ENCODE measurements around the gene CASS4.
A peak's percentile ranks its signal among the peaks of the same experiment; 100 is the strongest.

CASS4 gene

DNA sequence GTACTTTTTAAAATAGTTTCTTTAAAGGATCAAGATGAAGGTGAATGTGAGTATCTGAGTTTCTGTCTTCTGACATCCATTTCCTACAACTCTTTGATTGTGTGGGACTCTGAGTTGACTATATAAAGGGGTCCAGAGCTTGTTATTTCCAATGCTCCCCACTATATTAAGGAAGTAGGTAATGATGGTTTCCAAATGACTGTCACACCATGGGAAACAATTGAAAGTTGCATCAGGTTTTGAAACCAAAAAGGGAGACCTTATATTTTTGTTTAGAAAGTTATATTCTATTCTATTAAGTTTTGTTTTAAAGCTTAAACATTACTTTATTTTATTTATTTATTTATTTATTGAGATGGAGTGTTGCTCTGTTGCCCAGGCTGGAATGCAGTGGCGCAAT, 11.2 kb downstream of the CASS4 start:
- no peak for DNase-seq (ENCODE audit: low read depth)

DNA sequence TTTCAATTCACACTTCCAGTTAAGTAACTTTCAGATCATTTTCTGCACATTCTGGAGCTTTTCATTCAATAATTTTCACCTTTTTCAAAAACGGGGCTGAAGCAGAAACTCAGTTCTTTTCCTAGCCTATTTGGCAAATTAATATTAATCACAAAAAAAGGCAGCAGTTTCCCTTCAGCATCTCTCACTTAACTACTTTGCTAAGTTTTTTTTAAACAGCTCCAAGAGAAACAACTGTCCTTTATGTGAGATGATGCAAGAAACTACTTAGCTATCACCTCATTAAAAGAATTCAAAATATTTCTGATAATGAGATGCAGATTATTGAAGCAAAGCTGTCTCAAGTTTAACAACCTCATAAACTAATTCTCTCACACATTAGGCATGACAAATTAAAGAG, 11.8 kb downstream of the CASS4 start:
- no peak for DNase-seq (ENCODE audit: low read depth)

DNA sequence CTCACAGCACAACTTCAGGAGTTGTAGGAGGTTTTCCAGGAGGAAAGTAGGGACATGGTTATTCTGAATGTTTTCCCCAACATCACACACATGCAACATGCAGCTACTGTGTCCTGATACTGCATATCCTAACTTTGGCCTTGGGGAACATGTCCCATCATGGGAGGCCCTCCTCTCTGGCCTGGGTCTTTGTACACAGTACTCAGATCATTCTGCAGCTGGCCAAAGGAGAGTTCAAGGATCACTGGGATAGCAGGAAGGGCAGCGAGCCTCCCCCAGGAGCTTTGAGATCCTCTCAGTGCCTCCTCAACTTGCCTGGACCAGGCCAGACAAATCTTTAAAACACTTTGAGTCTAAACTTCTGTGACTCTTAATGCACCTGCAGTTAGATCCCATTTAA, 12.9 kb downstream of the CASS4 start:
- DNase-seq (ENCODE audit: low read depth), result no peak

DNA sequence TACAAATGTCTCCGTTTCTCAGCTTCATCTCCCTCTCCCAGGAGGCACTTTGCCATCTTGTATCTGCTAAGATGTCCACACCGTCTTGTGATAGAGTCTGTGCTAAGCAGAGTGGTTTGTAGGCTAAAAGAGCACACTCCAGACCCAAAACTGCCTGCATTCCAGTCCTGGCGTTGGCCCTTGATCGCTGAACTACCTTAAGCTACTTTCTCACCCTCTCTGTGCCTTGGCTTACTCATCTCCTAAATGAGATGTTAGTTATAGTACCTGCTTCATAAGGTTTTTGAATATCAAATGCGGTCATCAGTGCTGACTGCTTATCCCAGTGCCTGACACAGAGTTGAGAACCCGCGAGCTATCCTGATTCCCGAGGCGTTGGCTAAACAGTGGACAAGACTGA, 14.0 kb downstream of the CASS4 start:
- no peak for DNase-seq (ENCODE audit: low read depth)

DNA sequence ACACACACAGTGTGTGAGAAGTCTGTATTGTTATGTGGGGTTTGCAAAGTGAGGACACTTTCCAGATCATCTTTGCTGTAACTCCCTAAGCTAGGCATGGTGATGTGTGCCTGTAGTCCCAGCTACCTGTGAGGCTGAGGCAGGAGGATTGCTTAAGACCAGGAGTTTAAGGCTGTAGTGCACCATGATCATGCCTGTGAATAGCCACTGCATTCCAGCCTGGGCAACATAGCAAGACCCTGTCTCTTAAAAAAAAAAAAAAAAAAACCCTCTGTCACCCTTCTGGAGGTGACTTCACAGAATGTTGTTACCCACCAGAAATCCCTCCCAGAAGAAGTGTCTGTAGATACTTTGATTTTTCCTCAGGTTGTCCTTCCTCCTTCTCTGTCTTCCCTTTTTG, 14.9 kb downstream of the CASS4 start:
- DNase-seq (ENCODE audit: low read depth), result no peak

DNA sequence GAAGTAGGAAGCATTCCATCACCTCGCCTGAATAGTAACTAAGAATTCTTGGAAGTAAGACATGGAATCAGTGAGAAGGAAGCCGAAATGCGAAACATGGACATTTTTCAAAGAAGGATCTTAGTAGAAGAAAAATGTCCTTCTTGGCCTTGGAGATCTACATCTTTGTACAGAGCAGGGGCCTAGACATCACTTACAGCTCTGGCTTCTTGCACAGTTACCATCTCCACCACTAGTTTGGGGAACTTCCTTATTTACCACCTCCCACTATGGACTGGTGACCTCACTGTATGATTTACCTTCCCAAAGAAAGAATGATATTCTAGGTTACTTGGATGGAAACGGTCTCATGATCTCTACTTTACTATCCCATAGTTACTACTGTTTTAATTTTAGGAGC, 15.7 kb downstream of the CASS4 start:
- no peak for DNase-seq (ENCODE audit: low read depth)

DNA sequence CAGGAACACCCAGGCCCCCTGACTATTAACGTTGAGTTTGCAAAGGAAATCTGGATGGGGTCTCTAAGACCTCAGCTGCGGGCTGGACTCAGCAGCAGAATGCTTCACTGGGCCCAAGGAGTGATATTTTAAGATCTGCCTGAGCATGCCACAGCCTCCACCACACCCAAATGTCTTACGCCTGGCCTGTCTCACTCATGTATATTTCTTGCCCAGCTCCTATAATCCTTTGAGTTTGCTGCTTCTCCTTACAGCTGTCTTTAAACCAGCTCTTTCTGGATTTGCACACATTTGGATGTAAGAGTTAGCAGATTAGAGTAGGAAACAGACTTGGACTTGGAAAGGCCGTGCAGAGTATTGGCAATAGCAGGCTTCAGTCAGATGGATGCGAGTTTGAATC, 16.4 kb downstream of the CASS4 start:
- no peak for DNase-seq (ENCODE audit: low read depth)

DNA sequence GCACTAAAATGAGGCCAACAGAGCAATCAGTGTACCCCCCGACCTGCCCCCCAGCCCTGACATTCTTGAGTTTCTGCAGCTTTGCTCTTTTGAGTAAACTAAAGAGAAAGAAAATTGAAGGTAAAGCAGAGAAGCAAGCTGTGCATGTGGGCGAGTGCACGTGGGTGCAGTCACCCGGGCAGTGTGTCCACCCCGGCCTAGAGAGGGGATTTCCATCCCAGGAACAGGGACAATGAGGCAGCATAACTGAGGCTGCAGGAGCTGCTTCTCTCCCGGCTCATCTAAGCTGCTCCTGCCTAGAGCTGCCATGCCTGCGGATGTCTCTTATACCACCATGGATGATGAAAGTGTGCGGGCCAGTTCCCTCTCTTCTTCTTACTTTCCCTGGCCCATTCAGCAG, 16.8 kb downstream of the CASS4 start:
- no peak for DNase-seq (ENCODE audit: low read depth)

DNA sequence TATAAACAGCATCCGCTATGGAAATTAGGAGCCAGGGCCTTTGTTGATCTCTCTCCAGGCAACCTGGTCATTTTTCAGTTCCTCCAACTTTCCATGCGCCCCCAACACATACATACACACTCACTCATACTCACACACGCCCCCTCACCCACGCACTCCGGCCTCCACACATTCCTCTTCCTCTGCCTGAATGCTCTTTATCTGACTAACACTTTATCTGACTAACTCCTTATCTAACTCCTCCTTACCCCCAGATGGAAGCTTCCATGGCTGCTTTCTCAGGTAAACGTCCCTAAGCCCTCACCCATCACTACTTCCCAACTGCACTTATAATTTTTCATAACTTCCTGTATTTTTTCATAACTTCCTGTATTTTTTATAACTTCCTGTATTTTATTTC, 17.4 kb downstream of the CASS4 start:
- DNase-seq (ENCODE audit: low read depth), result peak; percentile 82

DNA sequence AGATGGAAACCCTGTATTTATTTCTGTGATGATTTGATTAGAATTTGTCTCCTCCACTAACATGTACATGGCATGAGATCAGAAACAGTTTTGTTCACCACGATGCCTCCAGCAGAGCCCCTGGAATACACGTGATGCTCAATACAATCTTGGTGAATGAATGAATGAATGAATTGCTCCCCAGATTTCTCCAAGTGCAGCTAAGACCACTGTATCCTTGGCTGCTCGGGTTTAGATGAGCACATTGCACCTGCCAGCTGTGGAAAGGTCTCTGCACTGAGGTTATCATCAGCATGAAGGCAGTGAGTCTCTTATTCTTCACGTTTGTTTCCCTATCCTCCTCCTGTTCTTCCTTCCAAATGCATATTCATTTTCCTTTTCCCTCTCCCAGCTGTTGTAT, 17.9 kb downstream of the CASS4 start:
- DNase-seq (ENCODE audit: low read depth), result no peak

DNA sequence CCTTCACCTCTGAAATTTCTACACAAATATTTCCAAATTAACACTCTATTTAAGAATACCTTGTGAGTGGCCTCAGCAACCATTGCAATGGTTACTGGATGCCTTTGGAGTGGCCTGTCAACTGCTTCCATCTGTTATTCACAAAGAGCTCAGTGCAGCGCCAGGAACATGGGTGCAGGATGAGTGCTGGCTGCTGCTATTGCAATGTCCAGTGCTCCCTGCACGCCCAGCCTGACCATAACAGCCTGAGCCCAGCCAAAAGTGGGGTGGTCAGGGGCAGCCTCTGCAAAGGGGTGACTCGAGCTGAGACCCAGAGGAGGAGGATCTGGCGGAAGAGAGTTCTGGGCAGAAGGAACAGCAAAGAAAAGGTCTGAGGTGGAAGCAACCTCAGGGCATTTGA, 18.4 kb downstream of the CASS4 start:
- no peak for DNase-seq (ENCODE audit: low read depth)

DNA sequence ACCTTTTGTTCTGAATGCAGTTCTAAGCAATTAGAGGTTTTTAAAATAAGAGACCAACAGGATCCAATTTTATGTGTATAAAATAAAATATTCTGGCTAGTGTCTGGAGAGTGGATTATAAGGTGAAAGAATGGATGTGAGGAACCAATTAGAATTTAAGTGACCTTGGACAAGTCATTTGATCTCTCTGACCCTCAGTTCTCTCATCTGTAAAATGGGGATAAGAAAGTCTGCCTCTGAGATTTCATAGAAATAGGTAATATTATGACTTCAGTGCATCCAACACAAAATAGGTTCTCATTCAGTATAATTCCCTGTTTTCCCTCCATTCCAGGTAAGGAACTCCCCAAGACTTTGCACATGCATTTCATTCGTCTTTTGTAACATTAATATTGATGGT, 18.9 kb downstream of the CASS4 start:
- DNase-seq (ENCODE audit: low read depth), result no peak

DNA sequence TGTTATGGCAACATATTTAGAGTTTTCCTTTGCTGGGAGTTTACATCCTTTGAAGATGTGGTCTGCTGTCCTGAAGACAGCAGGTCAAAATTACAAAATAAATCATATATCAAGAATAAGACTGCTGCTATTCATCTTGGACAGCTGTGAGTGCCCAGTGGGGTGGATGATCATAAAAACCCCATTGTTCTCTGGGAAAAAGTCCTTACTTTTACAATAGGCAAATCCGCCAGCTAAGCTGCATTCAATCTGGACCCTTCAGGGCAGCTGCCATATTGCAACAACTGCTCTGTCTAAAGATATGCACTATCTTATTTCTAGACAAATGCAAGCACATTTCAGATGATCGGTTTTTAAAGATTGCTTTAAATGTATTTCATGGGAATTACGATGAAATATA, 19.4 kb downstream of the CASS4 start:
- no peak for DNase-seq (ENCODE audit: low read depth)

DNA sequence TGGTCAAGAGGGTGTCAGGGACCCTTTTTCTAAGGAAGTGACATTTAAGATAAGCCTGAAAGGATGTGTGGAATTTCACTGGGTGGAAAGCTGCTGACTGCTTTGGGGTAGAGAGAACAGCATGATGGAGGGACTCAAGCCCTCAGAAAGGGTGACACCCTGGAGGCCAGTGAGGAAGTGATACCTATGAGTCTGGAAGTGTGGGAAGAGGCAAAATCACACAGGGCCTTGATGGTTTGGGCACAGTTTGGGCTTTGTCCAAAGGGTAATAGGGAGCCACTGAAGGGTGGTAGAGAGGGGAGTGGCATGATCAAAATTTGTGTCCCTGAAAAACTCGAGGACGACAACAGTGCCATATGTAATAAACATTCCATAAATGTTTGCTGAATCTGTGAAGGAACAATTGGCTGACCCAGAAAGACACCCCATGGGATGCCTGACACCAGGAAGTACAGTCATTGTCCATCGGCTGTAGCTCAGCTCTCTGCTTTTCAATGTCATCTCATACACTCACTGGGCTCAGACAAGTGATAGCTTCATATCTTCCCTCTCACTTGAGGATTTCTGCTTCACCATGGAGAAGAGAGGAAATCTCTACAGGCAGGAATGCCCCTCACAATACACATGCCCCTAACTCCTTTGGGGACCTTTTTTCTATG, 21.3 kb downstream of the CASS4 start:
- peak; percentile 1 for DNase-seq (ENCODE audit: low read depth)

DNA sequence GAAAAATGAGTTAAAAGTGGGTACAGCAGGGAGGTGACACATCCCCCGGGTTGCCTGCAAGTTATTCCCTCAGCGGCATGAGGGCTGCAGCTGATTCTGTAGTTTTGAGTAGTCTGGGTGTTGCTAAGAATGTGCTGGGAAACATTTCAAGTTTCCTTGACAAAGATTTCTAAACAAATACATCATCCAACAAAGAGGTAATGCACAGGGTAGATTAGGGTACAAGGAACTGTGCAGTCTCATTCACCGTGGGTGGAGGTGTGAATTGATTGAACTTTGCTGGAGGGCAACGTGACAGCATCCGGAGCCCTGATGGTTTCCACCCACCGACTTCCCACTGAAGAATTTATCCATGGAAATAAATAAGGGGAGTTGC, 21.8 kb downstream of the CASS4 start:
- peak; percentile 67 for DNase-seq (ENCODE audit: low read depth)

DNA sequence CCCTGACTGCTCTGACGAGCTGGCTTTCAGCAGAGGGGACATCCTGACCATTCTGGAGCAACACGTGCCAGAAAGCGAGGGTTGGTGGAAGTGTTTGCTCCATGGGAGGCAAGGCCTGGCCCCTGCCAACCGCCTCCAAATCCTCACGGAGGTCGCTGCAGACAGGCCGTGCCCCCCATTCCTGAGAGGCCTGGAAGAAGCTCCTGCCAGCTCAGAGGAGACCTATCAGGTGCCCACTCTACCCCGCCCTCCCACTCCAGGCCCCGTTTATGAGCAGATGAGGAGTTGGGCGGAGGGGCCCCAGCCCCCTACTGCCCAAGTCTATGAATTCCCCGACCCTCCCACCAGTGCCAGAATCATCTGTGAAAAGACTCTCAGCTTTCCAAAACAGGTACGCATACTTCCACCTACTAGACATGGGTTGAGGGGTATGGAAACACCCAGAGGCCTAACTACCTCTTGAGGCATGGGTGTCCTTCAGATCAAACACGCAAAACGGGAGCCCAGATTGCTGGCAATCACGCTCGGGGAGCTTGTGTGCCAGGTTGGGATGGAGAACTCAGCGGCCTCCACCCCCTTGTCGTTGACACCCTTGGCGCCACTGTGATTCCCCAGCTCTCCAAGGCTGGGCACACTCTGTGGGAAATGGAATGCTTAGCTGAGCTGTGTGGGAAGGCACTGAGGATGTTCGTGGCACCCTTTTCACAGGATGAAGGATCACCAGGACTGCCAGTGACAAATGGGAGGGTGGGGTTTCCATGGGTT, 25.3 kb downstream of the CASS4 start:
- no peak for DNase-seq (ENCODE audit: low read depth)

DNA sequence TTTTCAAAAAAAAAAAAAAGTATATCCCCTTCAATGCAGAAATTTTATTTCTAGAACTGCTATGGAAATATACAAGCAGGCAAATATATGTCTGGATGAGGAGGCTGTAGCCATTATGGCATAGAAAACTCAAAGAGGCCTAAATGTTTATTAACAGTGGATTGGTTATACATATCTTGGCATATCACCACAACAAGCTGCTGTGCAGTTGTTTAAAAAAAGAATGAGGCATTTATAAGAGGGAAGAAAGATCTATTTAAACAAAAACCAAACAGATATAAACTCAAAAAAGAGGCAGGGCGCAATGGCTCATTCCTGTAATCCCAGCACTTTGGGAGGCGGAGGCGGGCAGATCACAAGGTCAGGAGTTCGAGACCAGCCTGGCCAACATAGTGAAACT, 26.2 kb downstream of the CASS4 start:
- DNase-seq (ENCODE audit: low read depth), result no peak

DNA sequence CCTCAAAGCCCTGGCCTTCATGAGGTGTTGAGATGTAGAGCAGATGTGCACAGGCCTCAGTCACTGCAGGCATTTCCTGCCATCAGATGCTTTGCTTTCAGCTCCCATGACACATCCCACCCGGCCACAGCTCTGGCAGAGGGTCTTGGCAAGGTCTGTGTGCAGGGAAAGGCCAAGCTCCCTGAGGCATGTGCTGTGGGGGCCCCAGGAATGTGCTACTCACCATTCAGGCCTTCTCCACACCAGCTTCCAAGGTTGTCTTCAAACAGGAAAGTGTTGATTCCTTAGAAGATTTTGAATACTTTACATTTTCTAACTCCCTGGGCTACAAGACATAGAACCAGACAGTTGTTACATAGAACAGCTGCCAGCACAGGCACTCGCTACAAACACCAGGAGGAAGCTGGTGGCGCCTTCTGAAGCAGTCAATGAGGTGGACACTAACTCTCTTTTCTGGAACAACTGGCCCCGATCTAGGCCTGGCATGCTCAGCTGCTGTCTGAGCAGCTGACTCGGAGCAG, 27.8 kb downstream of the CASS4 start:
- peak; percentile 89 for DNase-seq (ENCODE audit: low read depth)

DNA sequence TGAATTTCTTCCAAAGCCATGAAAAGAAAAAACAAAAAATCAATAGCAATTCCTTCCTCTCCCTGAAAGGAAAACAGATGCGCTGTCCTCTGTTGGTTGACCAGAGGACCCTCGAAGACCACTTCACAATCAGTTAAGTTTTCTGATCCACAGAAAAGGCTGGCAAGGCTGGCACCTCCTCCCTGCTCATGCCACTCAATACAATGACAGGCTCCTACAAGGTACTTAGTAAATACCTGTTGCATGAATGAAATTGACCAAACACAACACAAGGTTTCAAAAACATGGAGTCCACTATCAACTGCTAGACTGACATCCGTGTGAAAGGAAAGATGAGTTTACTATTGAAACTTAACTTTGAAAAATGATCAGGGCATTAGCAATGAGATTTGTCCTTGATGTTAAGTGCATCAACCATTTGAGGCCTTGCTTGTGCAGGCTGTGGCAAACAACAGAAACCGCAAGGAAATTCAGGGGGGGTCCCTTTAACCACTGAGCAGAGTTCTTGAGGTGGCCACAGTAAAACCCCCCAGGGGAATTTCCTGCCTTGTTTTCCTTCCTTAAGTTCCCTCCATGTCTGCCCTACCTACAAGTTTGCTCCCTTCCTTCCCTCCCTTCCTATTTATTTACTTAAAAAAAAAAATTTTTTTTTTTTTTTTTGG, 28.4 kb downstream of the CASS4 start:
- DNase-seq (ENCODE audit: low read depth), result no peak

DNA sequence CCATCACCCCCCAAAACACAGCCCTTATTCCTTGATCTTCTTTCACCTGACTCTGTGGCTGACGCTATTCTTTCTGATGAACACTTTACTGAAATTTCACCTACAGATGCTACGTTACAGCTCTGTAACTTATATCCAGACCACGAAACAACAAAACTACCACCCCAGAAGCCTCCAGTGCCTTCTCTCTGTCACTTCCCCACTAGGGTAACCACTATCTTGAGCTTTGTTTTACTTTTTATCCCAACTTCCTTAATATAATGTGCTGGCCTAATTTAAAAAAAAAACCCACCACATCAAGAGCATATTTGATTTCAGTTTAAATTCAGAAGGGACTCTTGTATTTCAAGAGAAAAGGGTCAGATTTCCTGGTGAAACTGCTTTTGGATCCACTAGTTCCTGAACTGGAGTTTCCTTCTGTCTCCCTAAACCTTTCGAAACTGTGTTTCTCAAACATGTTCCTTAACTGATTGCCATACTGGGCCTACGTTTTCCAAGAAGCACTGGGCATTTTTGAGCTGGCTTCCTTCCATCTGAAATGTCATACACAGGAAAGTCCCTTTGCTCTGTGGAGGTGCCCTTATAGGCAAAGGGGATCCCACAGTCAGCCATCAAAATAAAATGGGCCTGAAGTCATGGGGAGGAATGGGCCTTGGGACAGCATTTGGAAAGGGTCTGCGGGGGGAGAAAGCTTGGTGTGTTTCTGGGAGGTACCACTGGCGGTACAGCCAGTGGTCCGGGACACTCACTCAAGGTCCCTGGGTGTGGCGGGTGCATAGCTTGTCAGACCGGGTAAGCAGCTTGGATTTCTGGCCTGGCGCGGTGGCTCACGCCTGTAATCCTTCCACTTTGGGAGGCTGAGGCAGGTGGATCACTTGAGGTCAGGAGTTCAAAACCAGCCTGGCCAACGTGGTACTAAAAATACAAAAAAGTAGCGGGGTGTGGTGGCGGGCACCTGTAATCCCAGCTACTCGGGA, 30.6 kb downstream of the CASS4 start:
- DNase-seq (ENCODE audit: low read depth), result no peak

DNA sequence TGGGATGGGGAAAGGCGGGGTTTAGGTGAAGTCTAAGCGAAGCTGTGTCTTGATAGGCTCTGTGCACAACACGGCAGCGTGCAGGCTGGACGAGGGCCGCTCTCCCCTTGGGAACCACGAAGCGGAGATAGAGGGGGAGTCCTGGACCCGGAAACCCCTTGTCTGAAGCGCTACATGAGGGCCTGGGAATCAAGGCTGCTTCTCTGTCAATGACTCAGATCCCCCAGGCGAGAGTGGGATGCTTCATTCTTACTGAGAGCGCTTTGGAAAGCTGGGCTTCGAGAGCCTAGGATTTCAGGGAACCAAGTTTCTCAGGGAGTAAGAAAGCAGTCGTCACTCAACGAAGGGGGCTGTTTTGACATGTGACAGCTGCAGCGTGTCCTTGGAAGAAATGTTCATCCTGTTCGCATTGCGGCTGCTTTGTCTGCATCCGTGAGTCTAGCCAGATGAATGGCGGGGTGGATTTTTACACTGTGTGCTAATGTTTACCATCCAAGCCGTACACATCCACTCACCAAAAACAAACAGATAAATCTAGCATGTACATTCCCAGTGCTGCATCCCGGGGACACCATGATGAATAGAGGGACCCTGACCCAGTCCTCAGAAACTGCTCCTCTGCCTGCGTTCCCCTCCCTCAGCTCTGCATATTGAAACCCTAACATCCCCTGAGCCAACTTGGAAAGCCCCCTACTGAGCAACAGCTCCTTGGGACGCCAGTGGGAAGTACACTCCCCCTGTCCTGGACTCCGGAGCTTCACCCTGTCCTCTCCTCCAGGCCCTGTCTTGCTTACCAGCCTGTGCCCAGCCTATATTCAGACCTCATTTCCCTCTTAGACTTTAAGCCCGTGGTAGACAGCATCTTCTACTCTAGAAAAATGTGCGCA, 31.8 kb downstream of the CASS4 start:
- DNase-seq (ENCODE audit: low read depth), result no peak

Data from amniotic epithelial cell (primary cell).